Measurements from ENCODE around the gene PSD4.

DNA sequence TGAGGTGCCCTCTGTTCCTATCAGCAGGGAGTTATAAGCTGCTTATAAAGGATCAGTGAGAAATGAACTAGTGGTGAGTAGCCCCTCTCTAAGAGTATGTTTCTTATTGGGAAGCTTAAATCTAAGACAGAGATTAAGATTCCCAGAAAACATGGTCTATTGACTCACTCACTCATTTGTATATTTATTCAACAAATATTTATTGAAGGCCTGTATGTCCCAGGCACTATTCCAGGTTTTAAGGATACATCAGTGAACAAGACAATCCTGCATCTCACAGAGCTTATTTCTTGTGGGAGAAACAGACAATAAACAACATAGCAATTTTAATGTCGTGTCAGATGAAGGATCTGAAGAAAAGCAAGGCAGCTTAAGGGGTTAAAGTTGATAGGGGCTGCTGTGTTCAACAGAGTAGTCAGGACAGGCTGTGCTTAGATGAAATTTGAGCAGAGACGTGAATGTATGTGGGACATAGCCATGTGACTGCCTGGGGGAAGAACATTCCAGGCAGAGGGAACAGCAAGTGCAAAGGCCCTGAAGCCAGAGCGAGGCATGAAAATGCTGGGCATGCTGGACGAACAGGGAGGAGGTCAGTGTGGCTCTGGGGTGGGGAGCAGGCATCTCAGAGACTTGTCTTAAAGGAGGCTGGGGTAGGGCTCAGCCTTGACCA, 14.8 kb upstream of the PSD4 start:
- TF ChIP-seq, protein P1, sequence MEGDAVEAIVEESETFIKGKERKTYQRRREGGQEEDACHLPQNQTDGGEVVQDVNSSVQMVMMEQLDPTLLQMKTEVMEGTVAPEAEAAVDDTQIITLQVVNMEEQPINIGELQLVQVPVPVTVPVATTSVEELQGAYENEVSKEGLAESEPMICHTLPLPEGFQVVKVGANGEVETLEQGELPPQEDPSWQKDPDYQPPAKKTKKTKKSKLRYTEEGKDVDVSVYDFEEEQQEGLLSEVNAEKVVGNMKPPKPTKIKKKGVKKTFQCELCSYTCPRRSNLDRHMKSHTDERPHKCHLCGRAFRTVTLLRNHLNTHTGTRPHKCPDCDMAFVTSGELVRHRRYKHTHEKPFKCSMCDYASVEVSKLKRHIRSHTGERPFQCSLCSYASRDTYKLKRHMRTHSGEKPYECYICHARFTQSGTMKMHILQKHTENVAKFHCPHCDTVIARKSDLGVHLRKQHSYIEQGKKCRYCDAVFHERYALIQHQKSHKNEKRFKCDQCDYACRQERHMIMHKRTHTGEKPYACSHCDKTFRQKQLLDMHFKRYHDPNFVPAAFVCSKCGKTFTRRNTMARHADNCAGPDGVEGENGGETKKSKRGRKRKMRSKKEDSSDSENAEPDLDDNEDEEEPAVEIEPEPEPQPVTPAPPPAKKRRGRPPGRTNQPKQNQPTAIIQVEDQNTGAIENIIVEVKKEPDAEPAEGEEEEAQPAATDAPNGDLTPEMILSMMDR (conservative IDR thresholded peaks at IDR 0.05; ENCODE audit: low read depth, low read length) = no peak
- TF ChIP-seq EZH2 (IDR thresholded peaks at IDR 0.05; ENCODE audit: low read length, unreplicated experiment) (no peak), EZH2phosphoT487 (IDR thresholded peaks at IDR 0.05; ENCODE audit: borderline replicate concordance, low read length) (no peak)

Data from PC-3 (cell line).